Stimulated activated CD8-positive, alpha-beta memory T cell treated with anti-CD3 and anti-CD28 coated beads, Interleukin-7, amount 100 ng/mL, for 24 hours (primary cell): ENCODE measurements around the gene LDAH.

Experiments used
- DNase-seq: peaks from one replicate; pipeline ENCODE4 v3.0.0-alpha.2; 2020; ENCODE audit warnings: low read depth

Gene LDAH

GRCh38 chr2:20667151-20667530 is 155.8 kb downstream of the LDAH start:
- DNase-seq = no peak

- no peak for DNase-seq
Observed at GRCh38 chr2:20666304-20667150, 156.4 kb downstream of the LDAH start, which contains the start of gene GDF7. Gene GDF7, plus strand, starts transcription at chr2:20667144. Its CDS starts 96 bp downstream, at chr2:20667240.

- DNase-seq = no peak
Observed at GRCh38 chr2:20666005-20666303, 156.9 kb downstream of the LDAH start.

GRCh38 chr2:20665243-20666004 is 157.5 kb downstream of the LDAH start:
- DNase-seq = no peak

GRCh38 chr2:20664431-20665242 is 158.3 kb downstream of the LDAH start:
- no peak for DNase-seq

GRCh38 chr2:20664071-20664390 is 158.9 kb downstream of the LDAH start:
- no peak for DNase-seq

- DNase-seq = no peak
Observed at GRCh38 chr2:20663196-20664070, 159.5 kb downstream of the LDAH start.

GRCh38 chr2:20662308-20662937 is 160.5 kb downstream of the LDAH start:
- DNase-seq = no peak

GRCh38 chr2:20661421-20662307 is 161.2 kb downstream of the LDAH start:
- no peak for DNase-seq

- no peak for DNase-seq
Observed at GRCh38 chr2:20660506-20661420, 162.1 kb downstream of the LDAH start.

- no peak for DNase-seq
Observed at GRCh38 chr2:20657522-20658235, 165.2 kb downstream of the LDAH start.

- DNase-seq = no peak
Observed at GRCh38 chr2:20656561-20656960, 166.3 kb downstream of the LDAH start.

- no peak for DNase-seq
Observed at GRCh38 chr2:20654535-20654813, 168.4 kb downstream of the LDAH start.

- DNase-seq = no peak
Observed at GRCh38 chr2:20653695-20654534, 169.0 kb downstream of the LDAH start.

GRCh38 chr2:20652673-20653575 is 170.0 kb downstream of the LDAH start:
- DNase-seq = no peak

- DNase-seq = no peak
Observed at GRCh38 chr2:20652141-20652540, 170.8 kb downstream of the LDAH start.

- DNase-seq = no peak
Observed at GRCh38 chr2:20651731-20652099, 171.2 kb downstream of the LDAH start.
